HG03469 (cell line): Measurements from ENCODE around the gene BRPF3.

Experiments
- ATAC-seq: cut with Tn5 transposase; IDR thresholded peaks from one replicate; pipeline ENCODE4 v1.9.1; 2021; ENCODE audit warnings: mild to moderate bottlenecking, moderate library complexity, moderate number of reproducible peaks; ENCODE audit not compliant: unreplicated experiment

BRPF3 gene

DNA sequence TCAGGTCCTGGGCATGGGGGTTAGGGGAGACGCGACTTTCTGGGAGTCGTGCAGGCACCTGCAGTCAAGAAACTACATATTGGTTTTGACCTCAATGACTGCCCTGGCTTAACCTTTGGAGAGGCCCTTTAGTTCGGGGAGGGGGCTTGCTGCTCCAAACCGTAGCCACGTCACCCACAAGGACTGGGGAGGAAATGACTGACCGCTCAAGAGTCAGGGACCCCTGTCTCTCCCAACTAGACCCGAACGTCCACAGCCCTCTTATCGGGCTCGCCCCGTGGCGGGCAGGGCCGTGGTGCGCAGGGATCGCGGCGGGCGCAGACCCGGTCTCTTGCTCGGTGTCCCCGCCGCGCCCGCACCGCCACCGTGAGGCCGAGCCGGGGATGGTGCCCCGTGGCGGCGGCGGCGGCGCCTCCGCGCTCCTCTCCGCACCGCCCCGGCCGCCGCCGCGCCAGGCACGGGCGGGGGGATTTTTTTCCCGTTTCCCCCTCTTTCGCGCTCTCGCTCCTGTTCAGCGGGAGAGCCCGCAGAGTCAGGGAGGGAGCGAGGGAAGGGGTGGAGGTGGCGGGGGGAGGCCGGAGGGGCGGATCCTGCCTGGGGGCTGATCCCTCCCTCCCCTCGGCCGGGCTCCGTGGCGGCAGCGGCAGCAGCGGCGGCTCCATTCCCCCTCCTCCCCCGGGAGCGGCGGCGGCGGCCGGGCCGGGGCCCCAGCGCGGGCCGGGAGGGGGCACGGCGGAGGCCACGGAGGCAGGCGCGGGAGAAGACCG lies at the start of gene BRPF3:
BRPF3 (plus strand) TSS at position 632 of the 767 bp plus-strand sequence. CDS start 3,579 bp downstream, outside the sequence.
- no peak for ATAC-seq

DNA sequence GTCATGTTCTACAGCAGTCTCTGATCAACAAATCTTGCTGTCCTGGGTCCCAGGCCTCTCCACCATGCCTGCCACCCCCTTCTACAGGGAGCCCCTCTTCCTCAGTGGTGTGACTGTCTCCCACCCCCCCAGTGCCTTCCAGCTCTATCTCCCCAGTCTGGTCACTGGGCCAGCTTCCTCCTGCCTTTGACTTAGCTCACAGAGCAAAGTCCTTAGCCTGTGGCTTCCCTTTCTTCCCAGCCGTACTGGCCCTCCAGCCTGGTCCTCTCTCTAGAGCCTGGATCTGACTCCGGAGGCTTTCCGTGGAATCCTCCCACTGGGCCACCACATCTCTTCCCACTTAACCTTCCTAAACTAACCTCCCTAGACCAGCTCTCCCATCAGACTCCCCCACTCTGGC lies 49.2 kb upstream of the BRPF3 start:
- ATAC-seq, result no peak

DNA sequence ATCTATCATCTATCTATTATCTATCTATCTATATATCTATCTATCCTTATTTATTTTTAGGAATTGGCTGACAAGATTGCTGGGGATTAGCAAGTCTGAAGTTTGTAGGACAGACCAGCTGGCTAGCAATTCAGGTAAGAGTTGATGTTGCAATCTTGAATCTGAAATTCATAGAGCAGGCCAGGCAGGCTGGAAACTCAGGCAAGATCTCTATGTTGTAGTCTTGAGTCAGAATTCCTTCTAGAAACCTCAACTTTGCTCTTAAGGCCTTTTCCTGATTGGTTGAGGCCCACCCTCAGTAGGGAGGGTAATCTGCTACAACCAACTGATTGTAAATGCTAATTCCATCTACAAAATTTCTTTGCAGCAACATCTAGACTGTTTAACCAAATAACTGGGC lies 47.1 kb upstream of the BRPF3 start:
- no peak for ATAC-seq

DNA sequence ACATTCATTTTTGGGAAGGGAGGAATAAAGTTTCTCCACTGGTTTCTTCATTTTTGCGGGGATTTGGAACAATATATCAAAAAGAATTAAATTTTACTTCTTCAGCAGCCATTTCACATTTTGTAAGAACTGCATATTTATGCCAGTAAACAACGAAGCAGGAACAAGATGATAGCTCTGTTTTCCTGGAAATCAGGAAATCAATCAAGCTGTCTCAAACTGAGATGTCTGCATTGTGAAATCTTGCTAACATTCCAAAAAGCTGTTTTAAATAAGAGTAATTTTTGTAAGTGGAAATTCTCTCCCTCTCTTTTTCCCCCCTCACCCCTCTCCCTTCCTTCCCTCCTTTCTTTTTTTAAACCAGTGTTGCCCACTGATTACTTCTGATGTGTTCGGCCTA lies 46.3 kb upstream of the BRPF3 start:
- ATAC-seq, result no peak

DNA sequence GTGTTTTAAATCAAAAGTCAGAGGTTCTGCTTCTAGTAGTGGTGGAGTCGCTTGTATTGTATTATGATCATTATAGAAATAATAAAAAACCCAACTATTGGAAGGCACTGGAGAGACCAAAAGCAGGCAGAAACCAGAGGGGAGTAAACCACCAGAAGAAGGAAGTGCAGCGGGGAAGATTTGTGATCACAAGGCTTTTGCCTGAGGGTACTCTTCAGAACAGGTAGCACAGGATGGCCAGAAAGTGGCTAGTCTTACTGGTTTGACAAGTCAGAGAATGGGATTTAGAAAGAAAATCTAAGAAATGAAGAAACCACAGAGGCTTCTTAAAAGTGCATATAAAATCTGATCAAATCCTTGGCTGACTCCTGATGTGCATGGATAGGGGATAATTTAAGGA lies 42.3 kb upstream of the BRPF3 start:
- no peak for ATAC-seq

DNA sequence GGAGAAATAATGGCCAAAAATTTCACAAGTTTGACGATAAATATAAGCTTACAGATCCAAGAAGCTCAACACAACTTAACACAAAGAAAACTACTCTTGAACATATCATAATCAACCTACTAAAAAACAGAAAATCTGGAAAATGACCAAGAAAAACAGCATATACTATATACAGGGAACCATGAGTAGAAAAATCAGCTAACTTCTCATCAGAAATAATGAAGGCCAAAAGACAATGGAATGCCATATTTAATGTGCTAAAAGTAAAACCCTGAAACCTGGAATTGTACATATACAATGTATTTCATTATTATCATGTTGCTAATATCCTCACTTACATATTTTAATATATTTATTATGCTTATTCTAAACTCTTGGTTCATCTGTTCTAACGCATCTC lies 40.9 kb upstream of the BRPF3 start:
- no peak for ATAC-seq

- no peak for ATAC-seq
Observed at GRCh38 chr6:36160147-36160760, 36.3 kb upstream of the BRPF3 start.

- no peak for ATAC-seq
Observed at GRCh38 chr6:36169023-36170007, 27.2 kb upstream of the BRPF3 start.

- no peak for ATAC-seq
Observed at GRCh38 chr6:36170704-36171103, 25.8 kb upstream of the BRPF3 start.

- ATAC-seq, result no peak
Observed at GRCh38 chr6:36171573-36171972, 25.0 kb upstream of the BRPF3 start.

- ATAC-seq, result no peak
Observed at GRCh38 chr6:36177166-36177565, 19.4 kb upstream of the BRPF3 start.

- no peak for ATAC-seq
Observed at GRCh38 chr6:36178544-36178943, 18.0 kb upstream of the BRPF3 start.

GRCh38 chr6:36180126-36180525 lies 16.4 kb upstream of the BRPF3 start:
- ATAC-seq, result no peak

DNA sequence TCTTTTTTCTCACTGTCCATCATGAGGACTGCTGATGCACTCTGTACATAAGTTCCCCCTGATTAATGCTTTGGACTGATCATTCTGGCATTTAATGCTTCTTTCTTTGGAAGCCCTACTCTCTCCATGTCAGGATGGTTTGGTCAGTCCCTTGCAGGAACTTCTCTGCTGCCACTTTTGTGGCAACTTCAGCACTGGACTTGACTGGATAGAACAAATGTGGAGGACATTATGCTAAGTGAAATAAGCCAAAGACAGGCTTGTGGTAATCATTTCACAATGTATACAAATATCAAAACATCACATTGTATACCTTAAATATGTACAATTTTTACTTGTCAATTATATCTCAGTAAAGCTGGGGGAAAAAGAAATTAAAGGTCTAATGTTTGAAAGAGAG lies 12.2 kb upstream of the BRPF3 start:
- no peak for ATAC-seq

- ATAC-seq, result no peak
Observed at GRCh38 chr6:36186199-36186598, 10.3 kb upstream of the BRPF3 start.

DNA sequence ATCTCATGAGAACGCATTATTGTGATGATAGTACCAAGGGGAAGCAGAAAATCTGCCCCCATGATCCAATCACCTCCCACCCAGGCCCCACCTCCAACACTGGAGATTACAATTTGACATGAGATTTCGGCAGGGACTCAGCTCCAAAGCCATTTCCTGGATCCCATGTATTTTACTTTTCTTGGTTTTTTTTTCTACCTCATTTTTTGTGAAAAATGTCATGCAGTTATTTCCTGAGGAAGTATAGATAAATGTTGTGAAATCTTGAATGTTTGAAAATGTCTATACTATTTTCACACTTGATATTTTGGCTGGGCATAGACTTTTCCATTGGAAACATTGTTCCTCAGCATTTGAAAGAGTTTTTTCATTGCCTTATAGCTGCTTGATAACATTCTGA lies 9.1 kb upstream of the BRPF3 start:
- ATAC-seq, result no peak

DNA sequence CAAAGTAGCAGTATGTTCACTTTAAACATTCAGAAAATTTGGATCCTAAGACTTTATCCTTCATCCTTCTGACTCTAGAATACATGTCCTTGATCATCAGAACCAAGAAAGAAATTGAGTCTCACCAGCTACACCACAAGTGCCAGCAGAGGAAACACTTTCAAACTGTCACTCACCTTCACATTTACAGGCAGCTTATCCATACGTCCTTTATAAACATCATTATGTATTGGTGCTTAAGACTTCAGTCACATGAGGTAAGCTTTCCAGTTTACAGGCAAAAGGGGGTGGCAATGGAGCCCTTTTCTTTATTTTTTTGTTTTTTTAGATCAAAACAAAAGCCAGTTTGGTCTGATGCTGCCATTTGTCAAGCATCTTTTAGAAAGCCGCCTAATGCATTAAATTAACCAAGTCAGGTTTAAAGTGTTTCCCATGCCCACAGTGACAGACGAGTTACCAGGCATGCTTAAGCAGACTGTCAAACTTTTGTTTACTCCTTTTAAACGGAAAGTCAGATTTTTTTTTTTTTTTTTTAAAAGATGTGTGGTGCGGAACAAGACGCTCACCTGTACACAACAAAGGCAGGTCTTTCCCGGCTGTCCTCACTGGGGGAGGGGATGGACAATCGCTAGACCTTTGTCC lies 952 bp upstream of the BRPF3 start:
- no peak for ATAC-seq

GRCh38 chr6:36196880-36197548 lies 470 bp downstream of the BRPF3 start:
- ATAC-seq, result peak; percentile 91

GRCh38 chr6:36197739-36198221 lies 1.2 kb downstream of the BRPF3 start:
- no peak for ATAC-seq

DNA sequence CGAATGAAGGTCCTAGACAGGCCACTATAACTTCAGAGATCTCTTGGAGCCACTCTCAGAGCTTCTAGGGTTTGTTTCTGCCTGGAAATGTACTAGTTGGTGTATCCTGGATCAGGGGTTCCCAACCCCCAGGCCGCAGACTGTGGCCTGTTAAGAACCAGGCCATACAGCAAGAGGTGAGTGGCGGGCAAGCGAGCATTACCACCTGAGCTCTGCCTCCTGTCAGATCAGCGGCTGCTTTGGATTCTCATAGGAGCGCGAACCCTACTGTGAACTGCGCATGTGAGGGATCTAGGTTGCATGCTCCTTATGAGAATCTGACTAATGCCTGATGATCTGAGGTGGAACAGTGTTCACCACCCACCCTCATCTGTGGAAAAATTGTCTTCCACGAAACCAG lies 2.4 kb downstream of the BRPF3 start:
- no peak for ATAC-seq
